NCI-H748 (cell line): ENCODE measurements around the gene KCNJ6.
A peak's percentile ranks its signal among the peaks of the same experiment; 100 is the strongest.
"Not testable (repeated sequence)": the region's sequence is repeated elsewhere in the genome, so short reads cannot be mapped to it uniquely, and the experiment has no call there.

Experiments
- DNase-seq: peaks from one replicate; lab custom pipeline; 2025; ENCODE audit not compliant: unreplicated experiment; lab: John Stamatoyannopoulos, UW

The KCNJ6 gene

GRCh38 chr21:37746849-37747248, 169.4 kb downstream of the KCNJ6 start:
- DNase-seq, result no peak

- no peak for DNase-seq
These were observed 171.7 kb downstream of the KCNJ6 start for GRCh38 chr21:37744551-37744950.

- DNase-seq, result no peak
These were observed 173.7 kb downstream of the KCNJ6 start for GRCh38 chr21:37742532-37742931.

GRCh38 chr21:37742115-37742514, 174.1 kb downstream of the KCNJ6 start:
- DNase-seq, result no peak

- no peak for DNase-seq
These were observed 178.3 kb downstream of the KCNJ6 start for GRCh38 chr21:37737996-37738395.

- DNase-seq, result no peak
These were observed 178.8 kb downstream of the KCNJ6 start for GRCh38 chr21:37737507-37737906.

- DNase-seq, result no peak
These were observed 181.4 kb downstream of the KCNJ6 start for GRCh38 chr21:37734846-37735245.

- DNase-seq, result no peak
These were observed 183.3 kb downstream of the KCNJ6 start for GRCh38 chr21:37732927-37733326.

- DNase-seq, result no peak
These were observed 192.1 kb downstream of the KCNJ6 start for GRCh38 chr21:37724201-37724600.

GRCh38 chr21:37717534-37717933, 198.7 kb downstream of the KCNJ6 start:
- DNase-seq, result no peak

- DNase-seq, result not testable (repeated sequence)
These were observed 203.7 kb downstream of the KCNJ6 start for GRCh38 chr21:37712569-37712934.

GRCh38 chr21:37711836-37712568, 204.3 kb downstream of the KCNJ6 start:
- peak; percentile 75 for DNase-seq

- peak; percentile 91 for DNase-seq
These were observed 204.9 kb downstream of the KCNJ6 start for GRCh38 chr21:37711286-37711829.

- DNase-seq, result peak; percentile 90
These were observed 205.5 kb downstream of the KCNJ6 start for GRCh38 chr21:37710546-37711285.

- no peak for DNase-seq
These were observed 211.5 kb downstream of the KCNJ6 start for GRCh38 chr21:37704751-37705150.

GRCh38 chr21:37702241-37702640, 214.0 kb downstream of the KCNJ6 start:
- DNase-seq, result no peak

GRCh38 chr21:37700641-37701202, 215.5 kb downstream of the KCNJ6 start:
- peak; percentile 89 for DNase-seq

- no peak for DNase-seq
These were observed 217.1 kb downstream of the KCNJ6 start for GRCh38 chr21:37699024-37699775.

- no peak for DNase-seq
These were observed 219.3 kb downstream of the KCNJ6 start for GRCh38 chr21:37696936-37697335.

GRCh38 chr21:37695111-37695510, 221.1 kb downstream of the KCNJ6 start:
- no peak for DNase-seq

GRCh38 chr21:37688952-37689659, 227.2 kb downstream of the KCNJ6 start:
- DNase-seq, result no peak
